ENCODE measurements around the gene FN1. TPM values are rescaled to one million over a fixed set of nuclear protein-coding genes. Genes with fewer than 3 reads are reported as not detected.

FN1 gene
- total and polyA plus RNA-seq, 2 donors (not counting 3 experiments of a cell fraction or from before 2014, with no cell fraction given), result 3,221 to 3,740 TPM

- no peaks in the 10 kb centered on the region for H3K27me3 ChIP-seq (ENCODE audit: control insufficient read depth in 2 of 2, insufficient read depth in 2 of 2, low read length in 2 of 2)
- DNase-seq (ENCODE audit: low read depth, low spot score), result no peak
- intact Hi-C loops (cut with micrococcal nuclease), result no loop called here
- no peak overlapping the region for H2AFZ ChIP-seq (ENCODE audit: low read depth, low read length)
- ChIA-PET CTCF (no interaction called here), POLR2A (no interaction called here)
- H3K9me1 ChIP-seq (replicated peaks; ENCODE audit: control insufficient read depth, extremely low read depth, insufficient read depth, low read length), result no peaks in the 10 kb centered on the region
- H3K9me3 ChIP-seq (replicated peaks; ENCODE audit: control insufficient read depth, insufficient read depth, low read length), result no peaks in the 10 kb centered on the region
- BruUV-seq (replicated peaks), result no TSS peak
- no peak overlapping the region for H3K27ac ChIP-seq (ENCODE audit: insufficient read depth, low read depth, low read length)
- no peaks in the 10 kb centered on the region for H4K20me1 ChIP-seq (replicated peaks; ENCODE audit: control insufficient read depth, extremely low read depth, insufficient read depth, low read length)
- H3K36me3 ChIP-seq (ENCODE audit: control insufficient read depth in 2 of 2, extremely low read depth in 1 of 2, insufficient read depth in 2 of 2, low read length in 2 of 2), result peaks cover 41 to 74% of the 10 kb centered on the region in 2 experiments
- no peak overlapping the region for H3K4me3 ChIP-seq (replicated peaks in 1 of 3; ENCODE audit: insufficient read depth in 1 of 3, low read depth in 1 of 3, low read length in 3 of 3)
- peaks cover 2% of the 10 kb centered on the region for H3K79me2 ChIP-seq (ENCODE audit: control insufficient read depth, insufficient read depth, low read length)
- dilution Hi-C loops (cut with MboI; ENCODE audit: extremely low pct_ligation_motif_present, low sequenced_read_pairs), result no loop called here
- no peak overlapping the region for H3K9ac ChIP-seq (replicated peaks; ENCODE audit: extremely low read depth, insufficient read depth, low read length)
- H3K4me1 ChIP-seq (ENCODE audit: control insufficient read depth, extremely low read depth, insufficient read depth, low read length), result no peaks in the 10 kb centered on the region
- no peak for FAIRE-seq
- TF ChIP-seq POLR2A (IDR thresholded peaks at IDR 0.05; ENCODE audit: low read depth, low read length) (no peak), EZH2 (IDR thresholded peaks at IDR 0.05; ENCODE audit: borderline replicate concordance, low read depth, low read length, severe bottlenecking) (no peak), JUN (IDR thresholded peaks at IDR 0.05; ENCODE audit: borderline replicate concordance, insufficient read depth, insufficient read length, low read depth) (no peak), CTCF (IDR thresholded peaks at IDR 0.05; ENCODE audit: extremely low read depth in 1 of 2, insufficient read depth in 1 of 2, low read depth in 1 of 2, low read length in 2 of 2) (no peak), GATA2 (IDR thresholded peaks at IDR 0.05; ENCODE audit: insufficient read depth, insufficient read length, low read depth, low read length) (no peak), POLR2AphosphoS5 (IDR thresholded peaks at IDR 0.05; ENCODE audit: insufficient read depth, low read depth, low read length) (no peak), MAX (IDR thresholded peaks at IDR 0.05; ENCODE audit: insufficient read depth, insufficient read length) (no peak), MYC (IDR thresholded peaks at IDR 0.05; ENCODE audit: low read depth, low read length) (no peak), FOS (IDR thresholded peaks at IDR 0.05; ENCODE audit: borderline replicate concordance, insufficient read depth, low read length) (no peak)
- no peak overlapping the region for H3K4me2 ChIP-seq (ENCODE audit: insufficient read depth, low read length)
These were observed 53.9 kb downstream of the FN1 start for GRCh38 chr2:215382011-215382410.

Data from endothelial cell of umbilical vein (primary cell).